Heart left ventricle (tissue), 13 donors: ENCODE data around the gene ANXA2.

Experiments
- CTCF ChIP-seq, 12 donors: fragments of 200-600 bp; sonication (generic) in 4 of 12; IDR thresholded peaks; one replicate each; pipeline versions ENCODE4 v1.5.0 to v1.8.0; 2018 to 2022; ENCODE audit warnings: antibody characterized with exemption in 12 of 12, mild to moderate bottlenecking in 5 of 12
- POLR2A ChIP-seq, 2 donors: fragments of 450-650 bp; IDR thresholded peaks; one replicate each; pipeline ENCODE4 v1.6.1; 2017; ENCODE audit warnings: antibody characterized with exemption in 2 of 2, mild to moderate bottlenecking in 2 of 2, moderate library complexity in 2 of 2
- donor health status: ischemic (EF 13 %, LVEDD 7.1; RV severe dilation, severe dysfunction).
- donor health status: DM: no; HTN: yes; CAD: no.
- donor health status: DM: no; HTN: no; CAD: no.
- donor health status: ischemic (EF 25% LVEDD 6.9; RV normal size, moderate dysfunction).
- donor health status: ischemic (EF 25% LVEDD 5.7; RV mildly dilated, moderate dysfunction).
- donor health status: ischemic (EF 35%, LVEDD 5.7; RV mildly dilated, moderate dysfunction).
- donor health status: nonischemic (EF 11% LVEDD 7.7; RV severe dilation, severe dysfunction).
- donor health status: DM: yes; HTN: yes; CAD: no.
- donor health status: PGD.
- donor health status: ischemic (EF 29% LVEDD 5.4; RV normal size, mild dysfunction).
- donor health status: nonischemic (EF 23%, LVEDD 6.1; RV moderate dilation, normal function).

- TF ChIP-seq CTCF (IDR thresholded peaks at IDR 0.05), result no peak
- no peak for TF ChIP-seq POLR2A (IDR thresholded peaks at IDR 0.05)
These were observed 4.6 kb downstream of the ANXA2 start for GRCh38 chr15:60392986-60393790.
